CD4-positive, alpha-beta T cell treated with Interferon gamma for 1 hour (primary cell): ENCODE data around the gene THADA.
"Not testable (repeated sequence)": the region's sequence is repeated elsewhere in the genome, so short reads cannot be mapped to it uniquely, and the experiment has no call there.

Experiments used
- DNase-seq: peaks from one replicate; pipeline ENCODE4 v3.0.0-alpha.2; 2020

THADA gene

GRCh38 chr2:43460174-43460546, 135.7 kb downstream of the THADA start:
- DNase-seq = no peak

DNA sequence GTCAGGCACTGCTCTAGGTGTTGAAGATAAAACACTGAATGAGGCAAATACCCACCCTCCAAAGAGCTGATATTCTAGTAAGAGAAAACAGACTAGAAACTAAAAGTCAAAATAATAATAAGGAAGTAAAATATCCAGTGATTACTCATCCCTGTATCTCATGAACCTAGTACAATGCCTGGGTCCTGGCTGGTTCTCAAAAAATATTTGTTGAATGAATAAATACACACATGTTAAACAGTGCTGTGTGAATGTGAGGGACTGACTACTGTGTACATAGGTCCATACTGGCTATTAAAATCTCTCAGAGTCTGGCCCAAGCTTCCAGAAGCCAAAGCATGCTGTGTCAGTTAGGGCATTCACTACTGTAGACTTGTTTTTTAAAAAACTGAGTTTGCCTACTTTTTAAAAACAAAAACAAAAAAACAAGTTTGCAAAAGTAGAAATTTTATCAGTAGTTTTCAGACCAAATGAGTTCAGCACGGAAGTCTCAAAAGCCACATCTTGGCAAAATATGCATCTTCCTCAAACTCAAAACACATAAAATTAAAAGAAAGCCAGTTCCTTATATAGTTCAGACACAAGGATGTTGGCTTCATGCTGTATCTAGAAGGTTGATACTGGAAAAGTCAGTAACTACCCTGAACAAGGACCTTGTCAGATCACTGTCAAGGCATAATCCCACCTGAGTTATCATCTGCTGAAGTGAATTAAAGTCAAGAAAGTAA, 136.2 kb downstream of the THADA start:
- no peak for DNase-seq

GRCh38 chr2:43458014-43458628, 137.7 kb downstream of the THADA start:
- no peak for DNase-seq

DNA sequence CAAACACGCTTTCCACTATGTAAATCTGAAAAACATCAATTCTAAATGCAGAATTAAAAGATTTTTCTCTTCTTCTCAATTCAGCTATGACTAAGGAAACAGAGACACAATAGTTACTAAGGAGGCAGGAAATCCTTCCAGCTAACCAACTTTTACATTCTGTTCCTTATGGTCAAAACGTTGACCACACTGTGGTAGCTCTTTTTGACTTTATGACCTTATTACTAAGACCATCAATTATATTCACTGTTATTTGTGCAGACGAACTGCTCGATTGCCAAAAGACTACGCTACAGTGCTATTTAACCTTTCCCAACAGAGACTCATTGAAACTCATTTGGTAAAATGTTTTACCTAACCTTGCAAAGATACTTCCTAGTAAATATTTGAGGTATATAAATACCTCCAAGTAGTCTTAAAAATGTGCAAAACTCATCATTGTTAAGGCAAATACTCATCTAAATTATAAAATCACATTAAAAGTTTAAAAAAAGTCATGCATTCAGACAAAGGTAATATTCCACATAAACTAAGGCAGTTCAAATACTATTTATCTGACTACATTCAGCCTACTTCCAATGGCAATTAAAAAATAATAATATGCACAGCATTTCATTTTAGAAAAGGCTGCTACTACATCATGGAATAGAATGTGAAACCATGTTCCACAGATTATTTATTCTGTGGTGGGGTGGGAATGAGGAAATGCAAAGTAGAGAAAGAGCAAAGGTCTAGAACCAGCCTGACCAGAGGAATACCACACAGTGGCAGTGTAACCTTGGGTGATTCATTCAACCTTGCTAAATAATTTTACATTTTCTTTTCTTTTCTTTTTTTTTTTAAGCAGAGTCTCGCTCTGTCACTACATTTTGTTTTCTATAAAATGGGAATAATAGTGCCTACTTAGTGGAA, 139.9 kb downstream of the THADA start:
- DNase-seq = no peak

DNA sequence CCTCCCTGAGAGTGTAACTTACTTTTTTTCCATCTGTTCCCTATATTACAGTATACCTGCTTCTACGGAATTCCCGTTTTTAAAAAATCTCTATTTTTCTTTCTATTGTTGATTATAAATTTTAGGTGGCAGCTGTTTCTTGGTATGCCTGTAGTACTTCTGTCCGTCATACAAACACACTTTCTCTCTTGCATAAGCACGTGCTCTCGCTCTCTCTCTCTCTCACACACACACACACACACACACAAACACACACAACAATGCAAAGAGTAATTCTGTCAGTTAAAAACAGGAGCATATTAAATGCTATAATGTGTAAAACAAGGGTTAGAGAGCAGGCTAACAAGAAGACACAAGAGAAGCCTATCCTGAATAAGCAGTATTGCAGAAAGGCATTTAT, 140.5 kb downstream of the THADA start:
- no peak for DNase-seq

DNA sequence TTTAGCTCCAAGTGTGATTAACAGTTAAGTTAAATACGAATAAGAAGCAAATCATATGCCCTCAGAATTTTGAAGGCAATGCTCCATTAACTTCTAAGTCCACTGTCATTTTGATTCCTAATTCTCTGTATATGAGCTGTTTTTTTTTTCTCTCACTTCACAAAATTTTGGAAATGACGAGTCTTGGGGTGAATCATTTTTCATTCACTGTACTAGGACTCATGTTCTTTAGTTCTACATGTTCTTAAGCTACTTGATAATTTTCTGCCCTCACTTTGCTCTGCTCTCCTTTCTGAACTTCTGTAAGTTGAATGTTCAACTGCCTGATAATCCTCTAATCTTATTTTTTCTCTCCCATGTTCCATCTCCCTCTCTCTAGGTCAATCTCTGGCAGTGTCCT, 141.0 kb downstream of the THADA start:
- DNase-seq = no peak

GRCh38 chr2:43453179-43454170, 142.4 kb downstream of the THADA start:
- DNase-seq = no peak

DNA sequence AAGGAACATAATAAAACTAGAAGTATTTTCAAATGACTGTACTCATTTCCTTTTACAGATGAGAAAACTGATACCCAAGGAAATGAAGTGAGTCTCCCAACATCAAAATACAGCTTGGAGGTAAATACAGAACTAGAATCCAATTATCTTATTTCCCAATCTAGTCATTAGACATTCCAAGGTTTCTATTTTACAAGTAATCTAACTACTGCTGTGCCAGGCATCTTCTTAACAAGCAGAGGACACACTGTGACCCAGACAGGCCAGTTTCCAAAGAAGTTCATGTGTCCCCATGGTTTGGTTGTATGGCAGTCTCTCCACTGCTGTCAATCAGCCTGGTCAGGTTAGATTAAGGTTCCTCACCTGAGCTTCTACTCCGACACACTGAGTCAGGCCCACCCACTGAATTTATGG, 143.5 kb downstream of the THADA start:
- no peak for DNase-seq

- DNase-seq = no peak
Measured at GRCh38 chr2:43450617-43451016, 145.2 kb downstream of the THADA start.

DNA sequence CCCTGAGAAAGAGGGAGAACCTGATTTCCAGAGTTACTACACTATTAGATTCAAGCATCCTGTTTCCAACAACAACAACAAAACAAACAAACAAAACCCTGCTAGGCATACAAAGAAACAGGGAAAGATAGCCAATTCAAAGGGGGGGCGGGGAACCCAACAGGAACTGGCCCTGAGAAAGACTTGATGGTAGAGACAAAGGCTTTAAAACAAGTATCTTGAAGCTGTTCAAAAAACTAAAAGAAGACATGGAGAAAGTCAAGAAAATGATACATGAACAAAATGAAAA, 147.1 kb downstream of the THADA start:
- DNase-seq = no peak

- DNase-seq = no peak
Measured at GRCh38 chr2:43448011-43448821, 147.6 kb downstream of the THADA start.

- not testable (repeated sequence) for DNase-seq
Measured at GRCh38 chr2:43446755-43447154, 149.1 kb downstream of the THADA start.

DNA sequence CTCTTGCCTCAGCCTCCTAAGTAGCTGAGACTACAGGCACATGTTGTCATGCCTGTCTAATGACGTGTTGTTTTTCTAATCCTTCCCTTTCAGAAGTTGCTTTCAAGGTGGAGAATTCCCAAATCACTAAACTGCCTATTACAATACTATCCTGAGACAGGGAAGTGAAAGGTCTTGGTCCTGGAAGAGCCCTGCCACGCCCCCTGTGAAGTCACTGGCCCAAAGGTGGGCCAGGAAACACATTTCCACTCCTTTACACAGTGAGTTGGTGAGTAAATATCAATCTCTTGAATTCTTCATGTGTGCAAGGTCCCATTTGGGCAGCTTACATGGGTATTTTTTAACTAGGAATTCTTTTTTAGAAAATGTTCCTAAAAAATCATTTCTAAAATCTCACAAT, 150.1 kb downstream of the THADA start:
- DNase-seq = no peak

- DNase-seq = no peak
Measured at GRCh38 chr2:43444989-43445645, 150.7 kb downstream of the THADA start.

GRCh38 chr2:43443282-43443681, 152.6 kb downstream of the THADA start:
- no peak for DNase-seq

GRCh38 chr2:43441195-43441594, 154.6 kb downstream of the THADA start:
- no peak for DNase-seq

DNA sequence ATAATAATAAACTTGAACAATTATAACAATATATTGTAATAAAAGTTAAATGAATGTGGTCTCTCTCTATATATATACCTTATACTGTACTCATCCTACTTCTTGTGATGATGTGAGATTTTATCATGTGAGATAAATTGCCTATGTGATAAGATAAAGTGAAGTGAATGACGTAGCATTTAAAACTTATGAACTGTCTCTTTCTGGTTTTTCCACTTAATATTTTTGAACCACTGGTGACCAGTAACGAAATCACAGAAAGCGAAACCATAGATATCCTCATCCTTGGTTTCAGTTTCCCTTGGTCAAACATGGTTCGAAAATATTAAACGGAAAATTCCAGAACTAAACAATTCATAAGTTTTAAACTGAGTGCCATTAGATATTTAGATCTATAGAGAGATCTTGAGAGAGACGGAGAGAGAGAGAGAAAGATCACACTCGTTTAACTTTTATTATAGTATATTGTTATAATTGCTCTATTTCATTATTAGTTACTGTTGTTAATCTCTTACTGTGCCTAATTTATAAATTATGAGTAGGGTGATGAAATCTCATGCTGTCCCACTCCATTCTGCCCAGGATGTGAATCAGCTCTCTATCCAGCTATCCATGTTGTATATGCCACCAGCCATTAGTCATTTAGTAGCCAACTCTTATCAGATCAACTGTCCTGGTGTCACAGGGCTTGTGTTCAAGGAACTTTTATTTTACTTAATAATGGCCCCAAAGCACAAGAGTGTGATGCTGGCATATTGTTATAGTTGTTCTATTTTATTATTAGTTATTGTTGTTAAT, 156.8 kb downstream of the THADA start:
- DNase-seq = no peak

DNA sequence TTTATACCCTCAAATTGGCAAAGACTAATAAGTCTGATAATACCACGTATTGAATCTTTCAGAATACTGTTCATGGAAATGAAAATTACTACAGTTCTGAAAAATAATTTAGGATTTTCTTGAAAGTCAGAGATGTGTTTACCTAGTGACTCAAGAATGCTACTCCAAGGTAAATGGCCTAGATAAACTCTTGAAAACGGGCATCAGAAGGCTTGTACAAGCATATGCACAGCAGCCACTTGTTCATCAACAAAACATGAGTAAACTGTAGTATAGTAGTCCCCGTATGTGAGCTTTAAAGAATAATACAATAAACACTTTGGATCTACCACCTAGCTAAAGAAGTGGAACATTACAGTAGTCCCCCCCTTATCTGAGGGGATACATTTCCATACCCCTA, 157.5 kb downstream of the THADA start:
- DNase-seq = no peak

- no peak for DNase-seq
Measured at GRCh38 chr2:43437363-43437762, 158.5 kb downstream of the THADA start.

DNA sequence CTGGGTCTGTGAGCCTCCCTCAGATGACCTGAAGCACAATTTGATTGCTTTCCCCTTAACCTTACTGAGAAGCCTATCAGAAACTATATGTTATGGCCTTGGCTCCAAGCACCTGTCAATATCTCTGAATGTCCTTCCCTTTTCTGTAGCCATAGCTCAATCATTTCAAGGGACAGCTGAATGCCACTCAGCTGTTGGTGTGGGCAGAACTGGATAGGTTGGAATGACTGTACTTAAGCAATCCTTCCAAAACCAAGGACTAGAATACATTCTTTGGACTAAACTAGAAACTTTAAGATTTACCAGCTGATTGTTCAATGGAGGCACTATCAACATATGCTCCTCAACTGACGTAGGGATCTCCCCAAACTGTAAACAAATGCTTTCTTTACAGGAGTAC, 159.4 kb downstream of the THADA start:
- DNase-seq = no peak
